Brain microvascular endothelial cell (primary cell): ENCODE results near the gene MSL3.
A peak's percentile ranks its signal among the peaks of the same experiment; 100 is the strongest.

Experiments used
- DNase-seq: peaks from one replicate; pipeline ENCODE4 v3.0.0-alpha.2; 2020
- H3K27ac ChIP-seq: fragments of 250-450 bp; sonication (Bioruptor Pico); 2 replicates; pipeline ENCODE4 v1.5.1; 2020; ENCODE audit warnings: mild to moderate bottlenecking, moderate library complexity
- H3K27me3 ChIP-seq: fragments of 250-450 bp; sonication (Bioruptor Pico); replicated peaks from 2 replicates; pipeline ENCODE4 v1.5.1; 2020; ENCODE audit warnings: mild to moderate bottlenecking
- H3K36me3 ChIP-seq: fragments of 250-450 bp; sonication (Bioruptor Pico); replicated peaks from 2 replicates; pipeline ENCODE4 v1.5.1; 2020; ENCODE audit warnings: mild to moderate bottlenecking
- H3K4me3 ChIP-seq: 2 replicates; pipeline ENCODE4 v1.5.1; 2011; ENCODE audit warnings: low read depth, mild to moderate bottlenecking, control low read depth, low read length, moderate library complexity
- in situ Hi-C: cut with HindIII; loops from 2 replicates; pipeline ENCODE4 v1.10.0; 2017; ENCODE audit warnings: low sequenced_read_pairs, low pct_ligation_motif_present
- TF ChIP-seq, protein P1 (sequence below): IDR thresholded peaks from 2 replicates; pipeline ENCODE4 v1.5.1; 2011; ENCODE audit warnings: low read depth, mild to moderate bottlenecking, moderate library complexity, low read length, control low read depth, inconsistent platforms; ENCODE audit errors: missing control alignments

Gene MSL3

DNA sequence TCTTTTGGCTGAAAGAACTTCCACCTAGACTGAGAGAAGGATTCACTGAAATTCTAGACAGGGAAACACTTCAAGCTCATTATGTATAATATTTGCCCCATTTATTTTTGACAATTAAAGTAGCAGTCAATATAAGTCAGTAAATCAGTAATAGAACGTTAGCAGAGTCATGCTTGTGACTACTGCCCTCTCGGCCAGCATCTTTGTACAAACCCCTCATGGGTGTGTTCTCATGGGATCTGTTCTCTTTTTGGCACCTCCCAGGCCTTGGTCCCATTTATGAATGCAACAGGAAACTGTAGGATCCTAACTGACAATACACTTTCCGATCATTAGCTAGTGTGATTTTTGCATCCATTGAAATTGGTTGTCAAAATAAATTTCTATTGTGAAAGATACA is 2.9 kb downstream of the MSL3 start:
- H3K27ac ChIP-seq: no peak overlapping the region
- H3K4me3 ChIP-seq: no peak overlapping the region
- H3K27me3 ChIP-seq: no peaks in the 10 kb centered on the region
- DNase-seq: no peak
- H3K36me3 ChIP-seq: peaks cover 3% of the 10 kb centered on the region
- in situ Hi-C loops: no loop called here
- TF ChIP-seq, protein P1, sequence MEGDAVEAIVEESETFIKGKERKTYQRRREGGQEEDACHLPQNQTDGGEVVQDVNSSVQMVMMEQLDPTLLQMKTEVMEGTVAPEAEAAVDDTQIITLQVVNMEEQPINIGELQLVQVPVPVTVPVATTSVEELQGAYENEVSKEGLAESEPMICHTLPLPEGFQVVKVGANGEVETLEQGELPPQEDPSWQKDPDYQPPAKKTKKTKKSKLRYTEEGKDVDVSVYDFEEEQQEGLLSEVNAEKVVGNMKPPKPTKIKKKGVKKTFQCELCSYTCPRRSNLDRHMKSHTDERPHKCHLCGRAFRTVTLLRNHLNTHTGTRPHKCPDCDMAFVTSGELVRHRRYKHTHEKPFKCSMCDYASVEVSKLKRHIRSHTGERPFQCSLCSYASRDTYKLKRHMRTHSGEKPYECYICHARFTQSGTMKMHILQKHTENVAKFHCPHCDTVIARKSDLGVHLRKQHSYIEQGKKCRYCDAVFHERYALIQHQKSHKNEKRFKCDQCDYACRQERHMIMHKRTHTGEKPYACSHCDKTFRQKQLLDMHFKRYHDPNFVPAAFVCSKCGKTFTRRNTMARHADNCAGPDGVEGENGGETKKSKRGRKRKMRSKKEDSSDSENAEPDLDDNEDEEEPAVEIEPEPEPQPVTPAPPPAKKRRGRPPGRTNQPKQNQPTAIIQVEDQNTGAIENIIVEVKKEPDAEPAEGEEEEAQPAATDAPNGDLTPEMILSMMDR: no peak

DNA sequence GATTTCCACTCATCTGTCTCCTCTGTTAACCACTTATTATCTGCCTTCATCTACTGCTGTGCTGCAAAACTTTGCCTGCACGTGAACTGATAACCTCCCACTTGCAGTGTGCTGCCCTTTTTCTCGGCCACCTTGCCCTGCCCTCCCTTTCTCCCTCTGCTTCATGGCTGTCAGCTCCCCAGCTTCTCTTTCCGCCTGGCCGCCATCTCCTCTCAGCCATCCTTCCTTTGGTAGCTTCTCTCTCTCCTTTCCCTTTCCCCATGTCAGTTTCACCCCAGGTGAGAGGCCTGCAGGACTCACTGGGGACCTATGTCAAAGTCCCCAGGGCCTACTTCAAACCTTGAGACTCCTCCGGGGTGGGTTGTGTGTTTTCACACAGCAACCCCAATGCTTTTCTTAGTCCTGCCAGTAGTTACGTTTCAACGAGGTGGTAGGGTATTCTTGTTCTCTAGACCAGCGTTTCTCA is 6.6 kb downstream of the MSL3 start:
- Histone ChIP-seq H3K27me3 (no peaks in the 10 kb centered on the region), H3K4me3 (no peak overlapping the region), H3K27ac (no peak overlapping the region), H3K36me3 (peaks cover 3% of the 10 kb centered on the region)
- no peak for DNase-seq
- in situ Hi-C loops: no loop called here
- TF ChIP-seq, protein P1: no peak

DNA sequence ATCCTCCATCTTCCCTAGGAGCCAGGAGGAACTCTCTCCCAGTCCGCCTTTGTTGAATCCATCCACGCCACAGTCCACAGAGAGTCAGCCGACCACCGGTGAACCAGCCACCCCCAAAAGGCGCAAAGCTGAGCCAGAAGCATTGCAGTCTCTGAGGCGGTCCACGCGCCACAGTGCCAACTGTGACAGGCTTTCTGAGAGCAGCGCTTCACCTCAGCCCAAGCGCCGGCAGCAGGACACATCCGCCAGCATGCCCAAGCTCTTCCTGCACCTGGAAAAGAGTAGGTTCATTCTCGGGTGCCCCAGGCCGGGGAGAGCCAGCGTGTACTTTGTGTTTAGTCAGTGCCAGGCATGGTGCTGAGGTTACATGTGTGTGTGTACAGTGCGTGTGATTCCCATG is 7.4 kb downstream of the MSL3 start:
- no peak overlapping the region for H3K27ac ChIP-seq
- in situ Hi-C loops: no loop called here
- H3K27me3 ChIP-seq: no peaks in the 10 kb centered on the region
- DNase-seq: no peak
- peaks cover 3% of the 10 kb centered on the region for H3K36me3 ChIP-seq
- TF ChIP-seq, protein P1: no peak
- no peak overlapping the region for H3K4me3 ChIP-seq

DNA sequence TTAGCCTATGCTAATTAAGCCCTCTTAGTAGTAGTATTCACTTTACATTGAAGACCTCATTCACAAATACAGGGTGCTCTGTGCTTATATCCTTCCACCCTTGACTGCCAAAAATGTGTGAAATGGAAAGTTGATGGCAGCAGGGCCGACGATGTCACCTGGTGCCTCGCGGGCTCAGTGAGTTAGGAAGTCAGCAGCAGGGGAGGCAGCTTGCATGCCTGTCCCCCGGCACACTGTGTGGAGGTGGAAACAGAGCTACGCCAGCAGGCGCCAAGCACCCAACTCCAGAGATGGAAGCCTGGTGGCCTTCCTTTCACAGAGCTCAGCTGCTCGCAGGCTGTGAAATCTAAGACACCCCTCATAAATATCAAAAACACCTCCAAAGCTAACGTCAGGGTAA is 8.4 kb downstream of the MSL3 start:
- in situ Hi-C loops: no loop called here
- Histone ChIP-seq H3K4me3 (no peak overlapping the region), H3K27me3 (no peaks in the 10 kb centered on the region), H3K36me3 (peaks cover 3% of the 10 kb centered on the region), H3K27ac (no peak overlapping the region)
- TF ChIP-seq, protein P1: no peak
- DNase-seq: no peak

DNA sequence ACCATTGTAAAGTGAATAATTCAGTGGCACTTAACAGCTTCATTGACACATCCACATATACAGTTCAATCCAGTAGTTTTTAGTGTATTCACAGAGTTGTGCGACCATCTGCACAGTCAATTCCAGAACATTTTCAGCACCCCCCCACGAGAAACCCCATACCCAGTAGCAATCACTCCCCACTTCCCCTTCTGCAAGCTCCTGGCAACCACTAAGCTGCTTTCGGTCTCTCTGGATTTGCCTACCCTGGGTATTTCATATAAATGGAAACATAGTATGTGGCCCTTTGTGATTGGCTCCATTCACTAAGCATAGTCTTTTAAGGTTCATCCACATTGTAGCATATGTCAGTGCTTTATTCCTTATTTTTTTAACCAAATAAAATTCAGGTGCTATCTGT is 10.0 kb downstream of the MSL3 start:
- H3K36me3 ChIP-seq: peaks cover 3% of the 10 kb centered on the region
- TF ChIP-seq, protein P1: no peak
- no peak overlapping the region for H3K4me3 ChIP-seq
- H3K27ac ChIP-seq: no peak overlapping the region
- in situ Hi-C loops: no loop called here
- no peak for DNase-seq
- H3K27me3 ChIP-seq: no peaks in the 10 kb centered on the region

DNA sequence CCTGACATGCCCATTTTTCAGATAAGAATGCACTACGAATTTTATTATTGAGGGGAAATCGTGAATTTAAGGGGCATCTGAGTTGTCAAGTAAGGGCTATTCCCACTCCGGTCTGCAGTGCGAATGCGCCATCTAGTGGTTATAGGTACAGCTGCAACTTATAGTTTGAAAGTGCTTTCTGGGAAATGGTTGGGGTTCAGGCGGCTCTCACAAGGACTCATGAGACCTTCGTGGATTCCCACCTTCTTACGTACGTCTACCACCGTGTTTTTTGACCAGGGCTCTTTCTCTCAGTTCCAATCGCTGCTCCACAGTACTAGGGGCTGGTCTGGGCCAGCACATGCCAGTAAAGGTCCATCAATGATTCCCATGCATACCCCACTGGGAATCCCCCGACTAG is 12.3 kb downstream of the MSL3 start:
- DNase-seq: peak; percentile 28
- TF ChIP-seq, protein P1: peak; percentile 83
- in situ Hi-C loops: no loop called here

More for the DNA sequence above, 12.3 kb downstream of the MSL3 start:
- Histone ChIP-seq H3K27me3 (no peaks in the 10 kb centered on the region), H3K36me3 (no peaks in the 10 kb centered on the region), H3K4me3 (no peak overlapping the region), H3K27ac (no peak overlapping the region)
